Peyer's patch (tissue), 4 donors: ENCODE data around the gene FA2H. TPM values are rescaled to one million over a fixed set of nuclear protein-coding genes. Genes with fewer than 3 reads are reported as not detected.

Experiments used
- DNase-seq, 3 donors: peaks; one replicate each; pipeline ENCODE4 v3.0.0-alpha.2; 2017 to 2019
- H3K27ac ChIP-seq, 4 donors: fragments of 200-600 bp; sonication (generic); one replicate each; pipeline ENCODE4 v1.5.1; 2016 to 2019
- H3K27me3 ChIP-seq, 2 donors: fragments of 200-600 bp; sonication (generic); one replicate each; pipeline ENCODE4 v1.5.1; 2019
- H3K36me3 ChIP-seq, 3 donors: fragments of 200-600 bp; sonication (generic); one replicate each; pipeline ENCODE4 v1.5.1; 2016 to 2019
- H3K4me1 ChIP-seq, 4 donors: fragments of 200-600 bp; sonication (generic); one replicate each; pipeline ENCODE4 v1.5.1; 2016 to 2019
- H3K4me3 ChIP-seq, 4 donors: fragments of 200-600 bp; sonication (generic); 1 replicate in 3 of 4; 2 replicates in 1 of 4; pipeline ENCODE4 v1.5.1; 2016 to 2019; ENCODE audit warnings: mild to moderate bottlenecking in 1 of 4
- H3K9me3 ChIP-seq, 4 donors: fragments of 200-600 bp; sonication (generic); one replicate each; pipeline ENCODE4 v1.5.1; 2016 to 2019; ENCODE audit warnings: mild to moderate bottlenecking in 1 of 4
- POLR2A ChIP-seq, 2 donors: fragments of 450-650 bp; IDR thresholded peaks; one replicate each; pipeline ENCODE4 v1.5.1; 2017; ENCODE audit warnings: antibody characterized with exemption in 2 of 2, mild to moderate bottlenecking in 2 of 2, moderate library complexity in 2 of 2
- total RNA-seq, 4 donors: library from RNA; depleted of rRNA; stranded (reverse); fragments of >200 nt; gene quantifications; one replicate each; pipeline ENCODE4 v1.1.0, GENCODE V29; 2016
- TF ChIP-seq, protein P1 (sequence below), 6 experiments: fragments of 450-650 bp in 4 of 6; fragments of 200-600 bp in 2 of 6; sonication (generic) in 1 of 6; IDR thresholded peaks; one replicate each; pipeline ENCODE4 v1.5.1; 2017 to 2019; ENCODE audit warnings: antibody characterized with exemption in 6 of 6, mild to moderate bottlenecking in 3 of 6, moderate library complexity in 1 of 6

Gene FA2H
- total RNA-seq, 4 donors from 2014 or later: 6.6 to 36.9 (median 24.7) TPM

DNA sequence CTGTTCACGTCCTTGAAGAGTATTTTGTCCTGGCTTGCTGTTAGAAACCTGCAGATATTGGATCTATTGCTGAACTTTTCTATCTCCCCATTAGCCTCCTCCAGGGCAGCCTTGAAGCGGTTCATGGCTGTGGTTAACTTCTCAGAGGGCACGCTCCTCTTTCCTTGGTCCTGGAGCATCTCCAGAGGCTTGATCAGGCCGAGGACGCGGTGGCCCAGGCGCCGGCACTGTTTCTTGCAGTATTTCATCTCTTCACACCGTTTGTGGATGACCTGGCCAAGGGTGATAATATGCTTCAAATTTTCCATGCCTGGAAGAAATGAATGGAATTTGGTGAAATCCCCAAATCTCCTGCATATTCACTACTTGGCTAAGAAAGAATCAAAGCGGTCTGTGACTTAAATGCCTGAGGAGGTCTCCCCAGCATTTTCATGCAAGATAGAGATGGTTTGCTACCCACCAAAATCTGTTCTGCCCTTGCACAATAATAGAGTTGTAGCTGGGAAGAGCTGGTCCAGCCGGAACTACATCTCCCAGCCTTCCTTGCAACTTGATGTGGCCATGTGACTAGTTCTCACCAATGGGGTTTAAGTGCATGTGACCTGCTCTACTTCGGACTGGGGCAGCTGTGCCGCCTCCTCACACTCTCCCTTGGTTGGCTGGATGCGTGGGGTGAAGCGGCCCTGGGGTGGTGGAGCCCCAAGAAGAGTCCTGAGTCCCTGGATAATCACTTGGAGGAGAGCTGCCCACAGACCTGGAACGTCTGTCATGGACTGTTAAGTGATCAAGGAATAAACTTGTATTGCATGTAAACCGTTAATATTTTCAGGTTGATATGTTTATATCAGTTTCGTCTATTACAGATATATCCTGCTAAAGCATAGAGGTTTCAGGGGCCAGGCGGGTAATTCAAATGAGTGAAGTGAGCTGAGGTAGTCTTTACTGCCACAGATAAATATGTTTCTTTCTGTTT lies 78.9 kb downstream of the FA2H start:
- Histone ChIP-seq H3K27ac (peak overlapping the region; percentile 17 to 32 (median 20)), H3K27me3 (no peaks in the 10 kb centered on the region), H3K36me3 (peaks cover 0 to 39% (median 0%) of the 10 kb centered on the region in 3 donors), H3K4me3 (peak overlapping the region; percentile 15 to 43 (median 28)), H3K9me3 (no peaks in the 10 kb centered on the region), H3K4me1 (peaks cover 0 to 26% (median 5%) of the 10 kb centered on the region in 4 donors)
- TF ChIP-seq POLR2A (IDR thresholded peaks at IDR 0.05): peak; percentile 27 to 44
- TF ChIP-seq, protein P1, sequence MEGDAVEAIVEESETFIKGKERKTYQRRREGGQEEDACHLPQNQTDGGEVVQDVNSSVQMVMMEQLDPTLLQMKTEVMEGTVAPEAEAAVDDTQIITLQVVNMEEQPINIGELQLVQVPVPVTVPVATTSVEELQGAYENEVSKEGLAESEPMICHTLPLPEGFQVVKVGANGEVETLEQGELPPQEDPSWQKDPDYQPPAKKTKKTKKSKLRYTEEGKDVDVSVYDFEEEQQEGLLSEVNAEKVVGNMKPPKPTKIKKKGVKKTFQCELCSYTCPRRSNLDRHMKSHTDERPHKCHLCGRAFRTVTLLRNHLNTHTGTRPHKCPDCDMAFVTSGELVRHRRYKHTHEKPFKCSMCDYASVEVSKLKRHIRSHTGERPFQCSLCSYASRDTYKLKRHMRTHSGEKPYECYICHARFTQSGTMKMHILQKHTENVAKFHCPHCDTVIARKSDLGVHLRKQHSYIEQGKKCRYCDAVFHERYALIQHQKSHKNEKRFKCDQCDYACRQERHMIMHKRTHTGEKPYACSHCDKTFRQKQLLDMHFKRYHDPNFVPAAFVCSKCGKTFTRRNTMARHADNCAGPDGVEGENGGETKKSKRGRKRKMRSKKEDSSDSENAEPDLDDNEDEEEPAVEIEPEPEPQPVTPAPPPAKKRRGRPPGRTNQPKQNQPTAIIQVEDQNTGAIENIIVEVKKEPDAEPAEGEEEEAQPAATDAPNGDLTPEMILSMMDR (IDR thresholded peaks at IDR 0.05): no peak
- DNase-seq: peak; percentile 82 to 92 (median 85)

GRCh38 chr16:74691093-74691855 lies 83.3 kb downstream of the FA2H start:
- TF ChIP-seq, protein P1 (IDR thresholded peaks at IDR 0.05): no peak
- TF ChIP-seq POLR2A (IDR thresholded peaks at IDR 0.05): no peak
- Histone ChIP-seq H3K9me3 (no peaks in the 10 kb centered on the region), H3K27me3 (no peaks in the 10 kb centered on the region), H3K4me1 (peaks cover 0 to 1% (median 0%) of the 10 kb centered on the region in 4 donors), H3K4me3 (no peak overlapping the region), H3K36me3 (peaks cover 0 to 68% (median 0%) of the 10 kb centered on the region in 3 donors), H3K27ac (no peak overlapping the region)
- no peak for DNase-seq

- peaks cover 0 to 59% (median 0%) of the 10 kb centered on the region in 3 donors for H3K36me3 ChIP-seq
- TF ChIP-seq, protein P1 (IDR thresholded peaks at IDR 0.05): no peak
- no peak for TF ChIP-seq POLR2A (IDR thresholded peaks at IDR 0.05)
These were observed 92.1 kb downstream of the FA2H start for GRCh38 chr16:74682556-74682955.

DNA sequence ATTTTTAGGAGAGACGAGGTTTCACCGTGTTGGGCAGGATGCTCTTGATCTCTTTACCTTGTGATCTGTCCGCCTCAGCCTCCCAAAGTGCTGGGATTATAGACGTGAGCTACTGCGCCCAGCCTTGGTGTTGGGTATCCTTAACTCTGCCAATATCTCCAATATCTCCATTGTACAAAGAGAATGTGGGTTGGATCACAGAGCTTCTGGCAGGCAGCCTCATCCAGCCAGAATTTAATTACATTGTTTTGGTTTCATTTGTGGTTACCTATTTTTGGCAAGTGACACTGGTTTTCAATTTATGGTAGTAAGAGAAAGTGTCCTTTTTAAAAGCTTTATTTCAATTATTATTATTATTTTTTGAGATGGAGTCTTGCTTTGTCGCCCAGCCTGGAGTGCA lies 93.9 kb downstream of the FA2H start:
- no peak overlapping the region for H3K4me3 ChIP-seq
- no peak overlapping the region for H3K27ac ChIP-seq
- TF ChIP-seq POLR2A (IDR thresholded peaks at IDR 0.05): no peak
- TF ChIP-seq, protein P1 (IDR thresholded peaks at IDR 0.05): no peak
- H3K4me1 ChIP-seq: no peaks in the 10 kb centered on the region
- H3K9me3 ChIP-seq: no peaks in the 10 kb centered on the region
- H3K27me3 ChIP-seq: no peaks in the 10 kb centered on the region
- H3K36me3 ChIP-seq: peaks cover 0 to 71% (median 0%) of the 10 kb centered on the region in 3 donors
- DNase-seq: no peak

More at GRCh38 chr16:74682556-74682955, 92.1 kb downstream of the FA2H start:
- Histone ChIP-seq H3K9me3 (no peaks in the 10 kb centered on the region), H3K4me1 (no peaks in the 10 kb centered on the region), H3K4me3 (no peak overlapping the region), H3K27ac (no peak overlapping the region), H3K27me3 (no peaks in the 10 kb centered on the region)
- no peak for DNase-seq

- TF ChIP-seq POLR2A (IDR thresholded peaks at IDR 0.05): no peak
- TF ChIP-seq, protein P1 (IDR thresholded peaks at IDR 0.05): no peak
- Histone ChIP-seq H3K9me3 (no peaks in the 10 kb centered on the region), H3K27me3 (no peaks in the 10 kb centered on the region), H3K27ac (no peak overlapping the region), H3K36me3 (peaks cover 0 to 71% (median 0%) of the 10 kb centered on the region in 3 donors), H3K4me1 (no peaks in the 10 kb centered on the region), H3K4me3 (no peak overlapping the region)
- DNase-seq: no peak
These were observed 94.6 kb downstream of the FA2H start for GRCh38 chr16:74679983-74680382.
